ENCODE data around the gene PSMD5.
"Not testable (repeated sequence)": the region's sequence is repeated elsewhere in the genome, so short reads cannot be mapped to it uniquely, and the experiment has no call there.

Gene PSMD5

GRCh38 chr9:120807607-120808379 is 34.9 kb downstream of the PSMD5 start:
- no peak for DNase-seq (ENCODE audit: low read depth in 2 of 2)

GRCh38 chr9:120804784-120805363 is 37.8 kb downstream of the PSMD5 start:
- not testable (repeated sequence) for DNase-seq (ENCODE audit: low read depth in 2 of 2)

GRCh38 chr9:120801441-120801840 is 41.3 kb downstream of the PSMD5 start:
- no peak for DNase-seq (ENCODE audit: low read depth in 2 of 2)

GRCh38 chr9:120792898-120793765 is 49.6 kb downstream of the PSMD5 start, which contains the start of gene FBXW2:
FBXW2 (minus strand) TSS chr9:120793416; CDS start chr9:120788258, 5,158 bp downstream.
- peak; percentile 69 to 77 for DNase-seq (ENCODE audit: low read depth in 2 of 2)

- DNase-seq (ENCODE audit: low read depth in 2 of 2) = no peak
These were observed 51.6 kb downstream of the PSMD5 start for GRCh38 chr9:120791161-120791560.

GRCh38 chr9:120787933-120788332 is 54.8 kb downstream of the PSMD5 start:
- no peak for DNase-seq (ENCODE audit: low read depth in 2 of 2)

GRCh38 chr9:120783602-120784047 is 59.1 kb downstream of the PSMD5 start:
- no peak for DNase-seq (ENCODE audit: low read depth in 2 of 2)

GRCh38 chr9:120781236-120781635 is 61.5 kb downstream of the PSMD5 start:
- DNase-seq (ENCODE audit: low read depth in 2 of 2) = no peak

- DNase-seq (ENCODE audit: low read depth in 2 of 2) = no peak
These were observed 62.4 kb downstream of the PSMD5 start for GRCh38 chr9:120780367-120780766.

GRCh38 chr9:120779227-120779626 is 63.5 kb downstream of the PSMD5 start:
- no peak for DNase-seq (ENCODE audit: low read depth in 2 of 2)

GRCh38 chr9:120778758-120779157 is 64.0 kb downstream of the PSMD5 start:
- DNase-seq (ENCODE audit: low read depth in 2 of 2) = no peak

GRCh38 chr9:120777229-120777628 is 65.5 kb downstream of the PSMD5 start:
- DNase-seq (ENCODE audit: low read depth in 2 of 2) = no peak

GRCh38 chr9:120776788-120777187 is 65.9 kb downstream of the PSMD5 start:
- no peak for DNase-seq (ENCODE audit: low read depth in 2 of 2)

GRCh38 chr9:120775859-120776258 is 66.9 kb downstream of the PSMD5 start:
- no peak for DNase-seq (ENCODE audit: low read depth in 2 of 2)

GRCh38 chr9:120774719-120775118 is 68.0 kb downstream of the PSMD5 start:
- DNase-seq (ENCODE audit: low read depth in 2 of 2) = no peak

GRCh38 chr9:120773256-120773655 is 69.5 kb downstream of the PSMD5 start:
- no peak for DNase-seq (ENCODE audit: low read depth in 2 of 2)

- no peak for DNase-seq (ENCODE audit: low read depth in 2 of 2)
These were observed 71.8 kb downstream of the PSMD5 start for GRCh38 chr9:120770931-120771330.

- no peak for DNase-seq (ENCODE audit: low read depth in 2 of 2)
These were observed 73.8 kb downstream of the PSMD5 start for GRCh38 chr9:120768886-120769285.

- no peak for DNase-seq (ENCODE audit: low read depth in 2 of 2)
These were observed 74.5 kb downstream of the PSMD5 start for GRCh38 chr9:120768247-120768646.

GRCh38 chr9:120767451-120767850 is 75.3 kb downstream of the PSMD5 start:
- no peak for DNase-seq (ENCODE audit: low read depth in 2 of 2)

All from stimulated activated CD8-positive, alpha-beta memory T cell treated with anti-CD3 and anti-CD28 coated beads, Interleukin-7, amount 100 ng/mL, for 1 hour (primary cell).